Stimulated activated CD8-positive, alpha-beta memory T cell treated with anti-CD3 and anti-CD28 coated beads, Interleukin-15, amount 100 ng/mL, for 4 hours (primary cell): ENCODE measurements around the gene KRTAP2-4.
"Not testable (repeated sequence)": the region's sequence is repeated elsewhere in the genome, so short reads cannot be mapped to it uniquely, and the experiment has no call there.

Experiments used
- DNase-seq, 2 donors: peaks; one replicate each; pipeline ENCODE4 v3.0.0-alpha.2; 2020; ENCODE audit warnings: low read depth in 2 of 2

The KRTAP2-4 gene, protein sequence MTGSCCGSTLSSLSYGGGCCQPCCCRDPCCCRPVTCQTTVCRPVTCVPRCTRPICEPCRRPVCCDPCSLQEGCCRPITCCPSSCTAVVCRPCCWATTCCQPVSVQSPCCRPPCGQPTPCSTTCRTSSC

DNA sequence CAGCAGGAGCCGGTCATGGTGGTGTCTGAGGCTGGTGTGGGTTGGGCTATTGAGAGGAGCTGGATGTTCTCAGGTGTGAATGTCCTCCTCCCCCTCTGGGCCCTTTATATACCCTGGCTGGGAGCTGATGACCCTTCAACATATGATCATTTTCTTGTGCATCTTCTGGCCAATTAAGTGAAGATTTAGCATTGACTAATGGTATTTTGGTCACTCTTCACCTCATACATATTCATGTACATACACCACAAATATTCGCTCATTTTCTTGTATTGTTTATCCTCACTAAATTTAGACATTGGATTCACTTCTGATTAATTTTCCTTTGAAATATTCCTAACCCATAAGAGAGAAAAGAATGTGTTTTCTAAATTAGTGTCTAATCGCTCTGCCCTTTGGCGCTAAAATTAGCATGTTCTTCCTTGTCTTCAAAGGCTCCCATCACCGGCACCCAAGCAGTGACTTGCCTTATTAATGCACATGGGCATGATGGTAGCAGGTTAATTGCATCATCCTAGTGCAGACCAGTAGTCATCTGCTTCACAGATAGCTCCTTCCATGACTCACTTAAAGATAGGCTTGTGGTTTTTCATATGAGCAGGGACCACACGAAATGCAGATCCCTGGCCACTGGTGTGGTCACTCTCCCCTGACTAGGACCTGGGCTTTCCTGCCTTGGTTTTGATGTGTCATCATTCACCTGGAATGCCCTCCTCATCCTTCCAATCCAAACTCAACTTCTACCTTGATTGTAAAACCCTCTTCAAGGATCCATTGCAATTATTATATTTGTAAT, at the start of gene KRTAP2-4:
Gene KRTAP2-4, minus strand, starts transcription at position 51 of the 796 bp plus-strand sequence. Its CDS starts 34 bp downstream, at position 17.
- DNase-seq = no peak

DNA sequence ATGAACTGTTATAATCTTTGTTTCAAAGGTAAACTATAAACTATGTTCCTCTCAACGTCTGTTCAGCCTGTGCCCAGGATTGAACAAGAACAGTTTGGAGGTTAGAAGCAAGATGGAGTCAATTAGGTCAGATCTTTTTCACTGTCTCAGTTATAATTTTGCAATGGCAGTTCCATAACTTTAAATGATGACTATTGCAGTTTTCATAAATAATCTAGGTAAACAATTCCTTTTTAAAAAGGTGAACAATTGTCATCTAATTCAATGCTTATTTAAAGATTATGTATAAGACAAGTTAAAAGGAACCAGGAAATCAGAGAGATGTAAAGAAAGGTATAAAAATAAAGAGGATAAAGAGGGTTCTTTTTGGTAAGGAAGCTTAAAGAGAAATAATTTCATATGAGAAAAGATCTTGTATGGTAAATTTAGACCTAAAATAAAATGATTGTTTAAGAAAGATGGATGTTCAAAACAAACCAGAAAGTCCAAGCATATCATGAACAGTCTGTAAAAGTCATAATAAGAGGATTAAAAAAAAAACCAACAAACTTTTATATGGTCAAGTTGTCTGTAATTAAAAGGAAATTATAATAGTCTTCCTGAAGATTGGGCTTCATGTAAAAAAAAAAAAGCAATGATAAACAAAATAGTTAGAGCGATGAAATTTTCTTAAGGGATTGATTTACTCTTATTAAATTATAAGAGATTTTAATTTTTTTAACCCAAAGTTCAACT, 45.6 kb upstream of the KRTAP2-4 start:
- DNase-seq = no peak

DNA sequence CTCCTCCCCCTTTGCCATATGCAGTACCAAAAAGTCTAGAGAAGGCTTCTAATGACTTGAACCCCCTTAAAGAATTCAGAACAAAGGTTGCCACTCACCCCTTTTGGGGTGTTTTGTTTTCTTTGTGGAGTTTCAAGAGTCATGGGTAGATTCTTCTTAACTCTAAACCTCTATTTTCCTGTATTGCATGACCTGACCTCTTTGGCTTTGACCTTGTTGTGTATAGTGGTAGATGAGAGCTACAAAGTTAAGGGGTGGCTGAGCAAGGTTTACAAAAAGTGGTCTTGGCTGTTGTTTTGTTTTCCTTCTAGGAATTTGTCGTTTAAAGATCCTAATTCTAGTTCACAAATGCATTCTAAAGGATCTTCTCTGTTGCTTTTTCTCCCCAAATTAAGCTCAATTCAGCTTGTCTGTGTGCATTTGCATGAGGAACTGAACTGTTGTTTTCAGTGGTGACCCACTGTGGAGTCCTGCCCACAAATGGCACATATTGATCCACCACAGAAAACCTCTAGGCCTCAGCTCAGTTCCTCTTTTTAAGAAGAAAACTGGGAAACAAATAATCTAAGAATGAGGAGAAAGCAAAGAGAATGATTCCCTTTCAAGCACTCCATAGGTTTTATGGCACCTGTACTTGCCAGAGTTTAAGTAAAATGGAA, 43.2 kb upstream of the KRTAP2-4 start:
- not testable (repeated sequence) for DNase-seq

DNA sequence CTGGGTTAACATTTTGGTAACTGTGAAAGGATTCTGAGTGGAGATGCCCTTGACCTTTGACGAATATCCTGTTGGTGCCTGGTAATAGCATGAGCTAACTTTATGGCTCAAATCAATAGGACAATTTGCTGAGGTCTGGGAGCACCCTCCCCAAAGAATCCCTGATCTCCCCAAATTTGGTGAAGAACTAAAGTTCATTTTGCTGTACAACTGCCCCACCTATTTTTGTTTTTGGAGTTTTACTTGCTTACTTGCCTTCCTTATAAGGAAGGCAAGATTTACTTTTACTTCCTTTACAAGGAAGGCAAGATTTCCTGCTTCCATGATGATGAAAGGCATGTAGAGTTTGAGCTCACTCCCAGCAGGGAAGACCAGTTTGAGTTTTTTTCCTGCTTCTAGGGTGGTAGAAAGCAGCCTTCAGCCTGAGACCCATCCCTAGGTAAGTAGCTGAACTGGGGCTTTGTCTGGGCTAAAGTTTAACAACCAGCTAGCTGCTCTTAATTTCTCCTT, 42.3 kb upstream of the KRTAP2-4 start:
- DNase-seq = no peak

DNA sequence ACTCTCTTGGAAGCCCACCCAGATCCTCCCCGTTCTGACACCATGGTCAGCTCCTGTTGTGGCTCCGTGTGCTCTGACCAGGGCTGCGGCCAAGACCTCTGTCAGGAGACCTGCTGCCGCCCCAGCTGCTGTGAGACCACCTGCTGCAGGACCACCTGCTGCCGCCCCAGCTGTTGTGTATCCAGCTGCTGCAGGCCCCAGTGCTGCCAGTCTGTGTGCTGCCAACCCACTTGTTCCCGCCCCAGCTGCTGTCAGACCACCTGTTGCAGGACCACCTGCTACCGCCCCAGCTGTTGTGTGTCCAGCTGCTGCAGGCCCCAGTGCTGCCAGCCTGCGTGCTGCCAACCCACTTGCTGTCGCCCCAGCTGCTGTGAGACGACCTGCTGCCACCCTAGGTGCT, 39.7 kb upstream of the KRTAP2-4 start, which contains the start of gene KRTAP4-9:
Gene KRTAP4-9, plus strand, starts transcription at position 43 of the 400 bp plus-strand sequence. Its CDS starts 0 bp downstream, at position 43.
- DNase-seq = not testable (repeated sequence)

DNA sequence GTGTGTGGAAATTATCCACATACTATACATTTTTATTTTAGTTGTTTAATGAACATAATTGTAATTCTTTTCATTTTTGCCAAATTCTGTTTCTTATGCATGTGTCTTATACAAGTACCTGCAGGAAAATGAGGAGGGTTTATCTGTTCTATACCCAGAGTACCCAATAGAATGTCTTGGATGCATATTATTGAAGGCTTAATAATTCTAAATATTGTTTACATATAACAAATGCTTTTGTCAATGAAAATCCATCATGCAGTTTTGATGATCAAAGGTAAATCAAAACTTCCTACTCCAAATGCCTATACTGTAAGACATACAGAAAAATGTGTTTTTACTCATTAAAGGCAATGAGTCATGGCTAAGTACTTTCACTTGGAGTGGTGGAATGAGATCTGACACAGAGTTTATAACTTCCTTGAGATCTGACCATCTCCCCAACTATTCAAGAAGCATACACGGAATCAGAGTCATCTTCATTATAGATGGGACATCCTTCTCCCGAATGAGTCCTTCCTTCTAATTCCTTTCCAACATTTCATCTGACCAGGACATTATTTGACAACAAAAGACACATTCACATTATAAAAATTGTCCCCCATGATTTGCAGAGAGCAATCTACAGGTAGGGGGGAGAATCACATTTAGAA, 38.8 kb upstream of the KRTAP2-4 start:
- DNase-seq = not testable (repeated sequence)

DNA sequence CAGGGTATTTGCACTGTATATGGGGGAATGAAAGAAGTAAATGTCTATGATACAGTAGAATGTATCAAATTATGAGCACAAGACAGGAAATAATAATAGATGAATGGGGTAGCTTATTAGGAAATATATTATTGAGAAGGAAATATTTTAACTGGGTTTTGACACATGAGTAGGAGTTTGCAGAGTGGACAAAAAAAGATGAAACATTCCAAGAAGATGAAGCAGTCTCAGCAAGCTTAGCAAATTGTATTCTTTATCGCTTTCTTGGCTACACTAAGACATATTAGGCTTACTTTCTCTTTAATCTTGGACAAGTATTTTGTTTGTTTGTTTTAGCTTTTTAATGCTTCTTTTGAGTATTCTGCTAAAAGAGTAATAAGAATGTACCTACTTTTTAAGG, 38.2 kb upstream of the KRTAP2-4 start:
- no peak for DNase-seq

DNA sequence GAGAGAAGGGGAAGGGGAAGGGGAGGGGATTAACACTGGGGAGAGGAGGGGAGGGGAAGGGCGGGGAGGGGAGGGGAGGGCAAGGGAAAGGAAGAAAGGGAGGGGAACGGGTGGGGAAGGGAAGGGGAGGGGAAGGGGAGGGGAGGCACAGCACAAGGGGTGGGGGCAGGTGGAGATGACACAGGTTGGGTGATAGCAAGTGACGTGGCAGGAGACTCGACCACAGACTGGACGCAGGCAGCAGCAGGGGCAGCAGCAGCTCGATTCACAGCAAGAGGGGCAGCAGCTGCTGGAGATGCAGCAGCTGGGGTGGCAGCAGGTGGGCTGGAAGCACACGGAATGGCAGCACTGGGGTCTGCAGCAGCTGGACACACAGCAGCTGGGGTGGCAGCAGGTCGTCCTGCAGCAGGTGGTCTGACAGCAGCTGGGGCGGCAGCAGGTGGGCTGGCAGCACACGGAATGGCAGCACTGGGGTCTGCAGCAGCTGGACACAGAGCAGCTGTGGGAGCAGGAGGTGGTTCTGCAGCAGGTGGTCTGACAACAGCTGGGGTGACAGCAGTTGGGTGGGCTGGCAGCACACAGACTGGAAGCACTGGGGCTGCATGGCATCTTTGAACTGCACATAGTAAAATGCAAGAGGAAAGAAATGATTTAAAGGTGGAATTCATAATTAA, 36.0 kb upstream of the KRTAP2-4 start, which contains the start of gene KRTAP4-16:
Gene KRTAP4-16, minus strand, starts transcription at position 624 of the 674 bp plus-strand sequence. Its CDS starts 0 bp downstream, at position 624.
- DNase-seq = no peak

DNA sequence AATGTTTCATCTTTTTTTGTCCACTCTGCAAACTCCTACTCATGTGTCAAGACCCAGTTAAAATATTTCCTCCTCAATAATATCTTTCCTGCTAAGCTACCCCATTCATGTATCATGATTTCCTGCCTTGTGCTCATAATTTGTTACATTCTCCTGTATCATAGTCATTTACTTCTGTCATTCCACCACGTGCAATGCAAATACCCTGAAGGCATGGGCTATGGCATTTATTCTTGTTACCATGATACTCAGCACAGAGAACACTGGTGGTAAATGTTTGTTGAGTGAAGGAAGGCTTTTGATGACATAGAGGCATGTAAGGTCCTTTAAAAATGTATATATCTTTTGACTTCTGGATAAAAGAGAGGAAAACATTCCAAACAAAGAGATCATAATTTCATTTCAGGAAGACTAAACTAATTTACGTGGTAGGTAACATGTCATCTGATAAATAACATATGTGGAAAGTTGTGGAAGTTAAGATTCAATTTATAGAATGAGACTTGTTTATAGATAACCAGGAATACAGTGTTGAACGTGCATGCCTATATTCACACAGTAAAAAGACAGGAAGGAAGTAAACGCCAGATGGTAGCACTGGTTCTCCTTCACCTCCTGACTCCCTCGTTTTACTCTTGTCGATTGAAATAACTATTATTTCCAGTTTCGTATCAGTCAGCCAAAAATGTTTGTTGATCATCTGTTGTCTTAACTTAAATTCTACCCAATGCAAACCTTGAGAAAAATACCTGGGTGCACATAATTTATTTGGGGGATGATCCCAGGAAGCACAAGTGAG, 34.2 kb upstream of the KRTAP2-4 start:
- DNase-seq = not testable (repeated sequence)

DNA sequence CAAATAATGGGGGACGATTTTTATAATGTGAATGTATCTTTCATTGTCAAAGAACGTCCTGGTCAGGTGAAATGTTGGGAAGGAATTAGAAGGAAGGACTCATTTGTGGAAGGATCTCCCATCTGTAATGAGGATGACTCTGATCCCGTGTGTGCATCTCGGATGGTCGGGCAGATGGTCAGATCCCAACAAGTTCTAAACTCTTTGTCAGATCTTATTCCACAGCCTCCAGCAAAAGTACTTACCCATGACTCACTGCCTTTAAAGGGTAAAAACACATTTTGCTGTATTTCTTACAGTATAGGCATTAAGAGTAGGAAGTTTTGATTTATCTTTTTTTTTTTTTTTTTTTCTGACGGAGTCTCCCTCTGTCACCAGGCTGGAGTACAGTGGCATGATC, 32.8 kb upstream of the KRTAP2-4 start:
- no peak for DNase-seq

DNA sequence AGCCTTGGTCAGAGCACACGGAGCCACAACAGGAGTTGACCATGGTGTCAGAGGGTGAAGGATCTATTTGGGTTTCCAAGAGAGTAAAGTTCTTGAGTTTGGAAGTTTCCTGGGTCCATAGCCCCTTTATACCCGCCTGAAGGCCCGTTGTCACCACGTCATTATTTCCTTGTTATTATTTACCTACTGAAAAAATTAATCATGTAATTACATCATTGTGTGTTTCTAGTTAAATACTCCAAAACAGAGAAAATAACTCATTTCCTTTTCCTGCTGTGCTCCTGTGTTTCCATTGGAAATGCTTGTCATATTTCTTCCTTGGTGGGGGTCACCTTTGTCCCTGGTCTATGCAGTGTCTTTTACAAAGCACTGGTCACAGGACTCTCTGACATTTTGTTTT, 32.4 kb upstream of the KRTAP2-4 start, which contains the start of gene KRTAP4-8:
Gene KRTAP4-8, minus strand, starts transcription at position 101 of the 400 bp plus-strand sequence. Its CDS starts 58 bp downstream, at position 43.
- DNase-seq = no peak

DNA sequence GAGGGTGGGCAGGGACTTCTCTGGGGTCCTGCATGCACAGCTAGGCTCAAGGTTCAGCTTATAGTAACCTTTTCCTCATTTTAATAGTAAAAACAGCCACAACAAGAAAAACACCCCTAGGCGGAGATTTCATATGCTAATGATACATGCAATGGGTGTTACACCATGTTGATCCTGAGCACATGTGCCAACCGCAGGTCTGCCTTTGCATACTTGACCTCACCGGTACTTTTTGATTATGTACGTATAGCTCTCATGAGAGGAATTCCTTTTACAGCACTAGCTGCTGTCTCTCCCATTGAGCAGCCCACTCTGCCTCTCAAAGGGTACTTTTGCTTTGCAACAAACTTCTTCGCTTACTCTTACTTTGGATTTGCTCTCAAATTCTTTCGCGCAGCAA, 30.4 kb upstream of the KRTAP2-4 start:
- DNase-seq = no peak

DNA sequence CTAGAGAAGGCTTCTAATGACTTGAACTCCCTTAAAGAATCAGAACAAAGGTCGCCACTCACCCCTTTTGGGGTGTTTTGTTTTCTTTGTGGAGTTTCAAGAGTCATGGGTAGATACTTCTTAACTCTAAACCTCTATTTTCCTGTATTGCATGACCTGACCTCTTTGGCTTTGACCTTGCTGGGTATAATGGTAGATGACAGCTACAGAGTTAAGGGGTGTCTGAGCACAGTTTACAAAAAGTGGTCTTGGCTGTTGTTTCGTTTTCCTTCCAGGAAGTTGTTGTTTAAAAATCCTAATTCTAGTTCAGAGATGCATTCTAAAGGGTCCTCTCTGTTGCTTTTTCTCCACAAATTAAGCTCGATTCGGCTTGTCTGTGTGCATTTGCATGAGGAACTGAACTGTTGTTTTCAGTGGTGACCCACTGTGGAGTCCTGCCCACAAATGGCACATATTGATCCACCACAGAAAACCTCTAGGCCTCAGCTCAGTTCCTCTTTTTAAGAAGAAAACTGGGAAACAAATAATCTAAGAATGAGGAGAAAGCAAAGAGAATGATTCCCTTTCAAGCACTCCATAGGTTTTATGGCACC, 23.2 kb upstream of the KRTAP2-4 start:
- DNase-seq = not testable (repeated sequence)

DNA sequence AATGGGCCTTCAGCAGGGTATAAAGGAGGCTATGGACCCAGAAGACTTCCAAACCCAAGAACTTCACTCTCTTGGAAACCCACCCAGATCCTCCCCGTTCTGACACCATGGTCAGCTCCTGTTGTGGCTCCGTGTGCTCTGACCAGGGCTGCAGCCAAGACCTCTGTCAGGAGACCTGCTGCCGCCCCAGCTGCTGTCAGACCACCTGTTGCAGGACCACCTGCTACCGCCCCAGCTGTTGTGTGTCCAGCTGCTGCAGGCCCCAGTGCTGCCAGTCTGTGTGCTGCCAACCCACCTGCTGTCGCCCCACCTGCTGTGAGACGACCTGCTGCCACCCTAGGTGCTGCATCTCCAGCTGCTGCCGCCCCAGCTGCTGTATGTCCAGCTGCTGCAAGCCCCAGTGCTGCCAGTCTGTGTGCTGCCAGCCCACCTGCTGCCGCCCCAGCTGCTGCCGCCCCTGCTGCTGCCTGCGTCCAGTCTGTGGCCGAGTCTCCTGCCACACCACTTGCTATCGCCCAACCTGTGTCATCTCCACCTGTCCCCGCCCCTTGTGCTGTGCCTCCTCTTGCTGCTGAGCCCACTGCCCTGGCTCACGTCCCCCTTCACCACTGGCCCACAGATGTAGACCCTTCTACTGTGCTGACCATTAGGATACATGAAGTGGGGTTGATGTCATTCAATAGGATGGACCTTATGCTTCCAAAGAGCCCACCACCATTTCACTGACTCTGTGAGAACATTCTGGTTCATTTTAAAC, 18.6 kb upstream of the KRTAP2-4 start, which contains the start of gene KRTAP4-7:
Gene KRTAP4-7, plus strand, starts transcription at position 51 of the 757 bp plus-strand sequence. Its CDS starts 57 bp downstream, at position 108.
- not testable (repeated sequence) for DNase-seq

DNA sequence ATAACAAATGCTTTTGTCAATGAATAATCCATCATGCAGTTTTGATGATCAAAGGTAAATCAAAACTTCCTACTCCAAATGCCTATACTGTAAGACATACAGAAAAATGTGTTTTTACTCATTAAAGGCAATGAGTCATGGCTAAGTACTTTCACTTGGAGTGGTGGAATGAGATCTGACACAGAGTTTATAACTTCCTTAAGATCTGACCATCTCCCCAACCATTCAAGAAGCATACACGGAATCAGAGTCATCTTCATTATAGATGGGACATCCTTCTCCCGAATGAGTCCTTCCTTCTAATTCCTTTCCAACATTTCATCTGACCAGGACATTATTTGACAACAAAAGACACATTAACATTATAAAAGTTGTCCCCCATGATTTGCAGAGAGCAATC, 17.7 kb upstream of the KRTAP2-4 start:
- DNase-seq = not testable (repeated sequence)

DNA sequence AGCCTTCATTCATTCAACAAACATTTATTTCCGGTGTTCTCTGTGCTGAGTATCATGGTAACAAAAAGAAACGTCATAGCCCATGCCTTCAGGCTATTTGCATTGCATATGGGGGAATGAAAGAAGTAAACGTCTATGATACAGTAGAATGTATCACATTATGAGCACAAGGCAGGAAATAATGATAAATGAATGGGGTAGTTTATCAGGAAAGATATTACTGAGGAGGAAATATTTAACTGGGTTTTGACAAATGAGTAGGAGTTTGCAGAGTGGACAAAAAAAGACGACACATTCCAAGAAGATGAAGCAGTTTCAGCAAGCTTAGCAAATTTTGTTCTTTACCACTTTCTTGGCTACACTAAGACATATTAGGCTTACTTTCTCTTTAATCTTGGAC, 16.9 kb upstream of the KRTAP2-4 start:
- no peak for DNase-seq

DNA sequence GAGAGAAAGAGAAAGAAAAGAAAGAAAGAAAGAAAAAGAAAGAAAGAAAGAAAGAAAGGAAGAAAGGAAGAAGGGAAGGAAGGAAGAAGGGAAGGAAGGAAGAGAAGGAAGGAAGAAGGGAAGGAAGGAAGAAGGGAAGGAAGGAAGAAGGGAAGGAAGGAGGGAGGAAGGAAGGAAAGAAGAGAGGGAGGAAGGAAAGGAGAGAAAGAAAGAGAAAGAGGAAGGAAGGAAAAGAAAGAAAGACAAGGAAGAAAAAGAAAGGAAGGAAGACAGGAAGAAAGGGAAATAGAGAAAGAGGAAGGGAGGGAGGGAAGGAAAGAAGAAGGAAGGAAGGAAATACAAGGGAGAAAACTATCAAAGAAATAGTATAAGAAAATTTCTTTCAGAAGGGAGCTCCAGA, 11.1 kb upstream of the KRTAP2-4 start:
- no peak for DNase-seq

DNA sequence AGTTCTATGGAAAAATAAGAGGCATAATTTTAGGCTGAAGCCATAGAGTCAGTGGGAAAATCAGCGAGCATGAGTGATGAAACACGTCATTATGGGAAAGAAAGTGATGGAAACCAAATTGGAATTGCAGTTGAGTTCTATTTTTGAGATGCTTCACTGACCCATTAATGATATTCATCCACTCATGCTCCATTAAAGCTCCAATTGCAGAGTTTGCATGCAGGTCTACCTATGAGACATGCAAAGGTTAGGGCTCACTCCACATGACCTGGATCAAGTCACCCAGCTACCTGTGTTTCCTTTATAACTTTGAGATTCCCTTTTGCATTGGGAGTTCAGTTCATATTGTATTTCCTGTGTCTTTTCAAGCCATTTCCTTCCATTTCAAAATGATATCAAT, 8.0 kb upstream of the KRTAP2-4 start:
- DNase-seq = no peak
